Suprapubic skin (tissue), 4 donors: ENCODE data around the gene RPL31.

Experiments
- EP300 ChIP-seq: sonication (generic); formaldehyde crosslinking; IDR thresholded peaks from one replicate; pipeline ENCODE4 v1.6.1; 2017; ENCODE audit warnings: antibody characterized with exemption
- POLR2A ChIP-seq, 2 donors: fragments of 450-650 bp; IDR thresholded peaks; one replicate each; pipeline ENCODE4 v1.6.1; 2017; ENCODE audit warnings: antibody characterized with exemption in 2 of 2, mild to moderate bottlenecking in 2 of 2, moderate library complexity in 2 of 2
- POLR2AphosphoS5 ChIP-seq, 3 donors: sonication (generic); formaldehyde crosslinking; IDR thresholded peaks; one replicate each; pipeline ENCODE4 v1.6.1; 2017; ENCODE audit warnings: antibody characterized with exemption in 3 of 3
- TF ChIP-seq, protein P1 (sequence below), 2 donors: fragments of 200-600 bp in 1 of 2; fragments of 450-650 bp in 1 of 2; sonication (generic) in 1 of 2; IDR thresholded peaks; one replicate each; pipeline ENCODE4 v1.5.1; 2016 to 2019; ENCODE audit warnings: antibody characterized with exemption in 2 of 2, mild to moderate bottlenecking in 1 of 2, moderate library complexity in 1 of 2

DNA sequence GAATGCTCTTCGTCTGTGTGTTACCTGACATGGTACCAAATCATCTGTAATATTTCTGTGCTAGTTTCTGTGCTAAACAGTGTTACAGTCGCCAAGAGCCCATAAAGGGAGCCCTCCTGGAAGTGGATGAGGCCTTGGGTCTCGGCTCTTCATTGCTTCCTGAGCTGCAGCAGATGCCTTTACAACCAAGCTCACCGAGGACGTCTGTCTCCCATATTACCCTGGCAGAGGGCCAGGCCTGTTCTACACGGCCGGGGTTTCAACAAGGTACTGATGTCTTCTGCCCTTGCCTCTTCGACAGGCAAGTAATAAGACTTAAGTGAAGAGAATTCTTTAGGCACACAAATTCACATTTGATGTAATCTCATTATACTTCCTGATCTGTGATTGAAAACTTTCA lies 16.8 kb downstream of the RPL31 start:
- TF ChIP-seq POLR2A (IDR thresholded peaks at IDR 0.05) = no peak
- TF ChIP-seq, protein P1, sequence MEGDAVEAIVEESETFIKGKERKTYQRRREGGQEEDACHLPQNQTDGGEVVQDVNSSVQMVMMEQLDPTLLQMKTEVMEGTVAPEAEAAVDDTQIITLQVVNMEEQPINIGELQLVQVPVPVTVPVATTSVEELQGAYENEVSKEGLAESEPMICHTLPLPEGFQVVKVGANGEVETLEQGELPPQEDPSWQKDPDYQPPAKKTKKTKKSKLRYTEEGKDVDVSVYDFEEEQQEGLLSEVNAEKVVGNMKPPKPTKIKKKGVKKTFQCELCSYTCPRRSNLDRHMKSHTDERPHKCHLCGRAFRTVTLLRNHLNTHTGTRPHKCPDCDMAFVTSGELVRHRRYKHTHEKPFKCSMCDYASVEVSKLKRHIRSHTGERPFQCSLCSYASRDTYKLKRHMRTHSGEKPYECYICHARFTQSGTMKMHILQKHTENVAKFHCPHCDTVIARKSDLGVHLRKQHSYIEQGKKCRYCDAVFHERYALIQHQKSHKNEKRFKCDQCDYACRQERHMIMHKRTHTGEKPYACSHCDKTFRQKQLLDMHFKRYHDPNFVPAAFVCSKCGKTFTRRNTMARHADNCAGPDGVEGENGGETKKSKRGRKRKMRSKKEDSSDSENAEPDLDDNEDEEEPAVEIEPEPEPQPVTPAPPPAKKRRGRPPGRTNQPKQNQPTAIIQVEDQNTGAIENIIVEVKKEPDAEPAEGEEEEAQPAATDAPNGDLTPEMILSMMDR (IDR thresholded peaks at IDR 0.05) = no peak
- TF ChIP-seq POLR2AphosphoS5 (IDR thresholded peaks at IDR 0.05) = no peak
- no peak for TF ChIP-seq EP300
